ENCODE data around the gene UCN2.
A peak's percentile ranks its signal among the peaks of the same experiment; 100 is the strongest.

UCN2 gene

DNA sequence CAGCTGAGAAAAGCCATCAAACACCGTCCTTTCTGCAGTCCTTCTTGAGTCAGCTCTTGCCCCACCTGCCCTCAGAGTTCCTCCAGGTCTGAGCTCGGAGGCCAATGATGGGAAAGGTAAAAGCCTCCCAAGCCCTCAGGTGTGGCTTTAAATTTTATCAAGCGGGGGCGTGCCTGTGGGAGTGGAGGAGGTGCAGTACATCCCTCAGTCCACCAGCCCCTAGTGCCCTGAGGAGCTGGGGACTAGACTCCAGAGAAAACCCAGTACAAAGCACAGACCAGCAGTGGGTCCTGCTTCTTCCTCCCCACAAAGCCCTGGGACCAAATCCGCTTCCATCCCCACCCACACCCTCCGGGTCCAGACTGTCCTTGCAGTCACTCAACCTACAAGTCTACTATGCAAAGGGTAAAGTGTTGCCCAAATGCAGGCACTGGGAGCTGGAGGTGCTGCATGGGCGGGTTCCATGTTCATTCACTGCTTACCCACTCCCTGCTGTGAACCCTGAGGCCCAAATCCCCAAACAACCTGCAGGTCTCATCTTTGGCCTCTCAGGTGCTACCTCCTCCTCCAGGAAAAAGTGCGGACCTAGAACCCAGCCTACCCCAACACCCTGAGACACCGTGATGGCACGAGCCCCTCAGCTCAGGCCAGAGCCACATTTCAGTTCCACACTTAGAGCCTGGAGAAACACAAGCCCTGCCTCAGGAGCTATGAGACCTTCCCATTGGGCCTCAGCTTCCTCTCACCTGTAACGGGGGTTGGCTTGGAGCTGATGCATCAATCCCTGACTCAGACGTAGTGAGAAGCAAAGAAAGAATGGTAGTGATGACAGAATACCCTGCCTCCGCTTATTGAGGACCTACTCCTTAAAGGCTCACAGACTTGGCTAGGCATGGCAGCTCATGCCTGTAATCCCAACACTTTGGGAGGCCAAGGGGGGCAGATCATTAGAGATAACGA, 9.4 kb downstream of the UCN2 start:
- TF ChIP-seq RAD21 (IDR thresholded peaks at IDR 0.05; ENCODE audit: low read depth) (no peak), YY1 (IDR thresholded peaks at IDR 0.05; ENCODE audit: low read depth) (no peak), ZBTB7A (IDR thresholded peaks at IDR 0.05; ENCODE audit: low read depth) (no peak), TCF12 (IDR thresholded peaks at IDR 0.05; ENCODE audit: low read depth) (no peak), EGR1 (IDR thresholded peaks at IDR 0.05) (no peak)
- TF ChIP-seq, protein P1, sequence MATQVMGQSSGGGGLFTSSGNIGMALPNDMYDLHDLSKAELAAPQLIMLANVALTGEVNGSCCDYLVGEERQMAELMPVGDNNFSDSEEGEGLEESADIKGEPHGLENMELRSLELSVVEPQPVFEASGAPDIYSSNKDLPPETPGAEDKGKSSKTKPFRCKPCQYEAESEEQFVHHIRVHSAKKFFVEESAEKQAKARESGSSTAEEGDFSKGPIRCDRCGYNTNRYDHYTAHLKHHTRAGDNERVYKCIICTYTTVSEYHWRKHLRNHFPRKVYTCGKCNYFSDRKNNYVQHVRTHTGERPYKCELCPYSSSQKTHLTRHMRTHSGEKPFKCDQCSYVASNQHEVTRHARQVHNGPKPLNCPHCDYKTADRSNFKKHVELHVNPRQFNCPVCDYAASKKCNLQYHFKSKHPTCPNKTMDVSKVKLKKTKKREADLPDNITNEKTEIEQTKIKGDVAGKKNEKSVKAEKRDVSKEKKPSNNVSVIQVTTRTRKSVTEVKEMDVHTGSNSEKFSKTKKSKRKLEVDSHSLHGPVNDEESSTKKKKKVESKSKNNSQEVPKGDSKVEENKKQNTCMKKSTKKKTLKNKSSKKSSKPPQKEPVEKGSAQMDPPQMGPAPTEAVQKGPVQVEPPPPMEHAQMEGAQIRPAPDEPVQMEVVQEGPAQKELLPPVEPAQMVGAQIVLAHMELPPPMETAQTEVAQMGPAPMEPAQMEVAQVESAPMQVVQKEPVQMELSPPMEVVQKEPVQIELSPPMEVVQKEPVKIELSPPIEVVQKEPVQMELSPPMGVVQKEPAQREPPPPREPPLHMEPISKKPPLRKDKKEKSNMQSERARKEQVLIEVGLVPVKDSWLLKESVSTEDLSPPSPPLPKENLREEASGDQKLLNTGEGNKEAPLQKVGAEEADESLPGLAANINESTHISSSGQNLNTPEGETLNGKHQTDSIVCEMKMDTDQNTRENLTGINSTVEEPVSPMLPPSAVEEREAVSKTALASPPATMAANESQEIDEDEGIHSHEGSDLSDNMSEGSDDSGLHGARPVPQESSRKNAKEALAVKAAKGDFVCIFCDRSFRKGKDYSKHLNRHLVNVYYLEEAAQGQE (IDR thresholded peaks at IDR 0.05; ENCODE audit: low read depth) = no peak

DNA sequence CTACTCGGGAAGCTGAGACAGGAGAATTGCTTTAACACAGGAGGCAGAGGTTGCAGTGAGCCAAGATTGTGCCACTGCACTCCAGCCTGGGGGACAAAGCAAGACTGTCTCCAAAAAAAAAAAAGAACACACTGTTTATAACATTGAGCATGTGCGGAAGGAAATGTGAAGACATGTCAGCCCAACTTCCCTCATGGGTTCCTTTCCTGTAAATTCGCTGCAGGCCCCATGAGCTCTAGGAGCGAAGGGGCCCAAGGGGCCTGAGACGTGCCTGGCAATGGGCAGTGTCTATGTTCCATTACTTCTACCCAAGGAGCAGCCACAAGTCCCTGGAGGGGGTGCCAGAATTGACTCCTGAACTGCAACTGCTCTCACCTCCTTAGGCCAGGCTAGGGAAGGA, 10.2 kb downstream of the UCN2 start:
- TF ChIP-seq EP300 (IDR thresholded peaks at IDR 0.05; ENCODE audit: borderline replicate concordance) (no peak), RAD21 (IDR thresholded peaks at IDR 0.05; ENCODE audit: low read depth) (no peak), TEAD4 (IDR thresholded peaks at IDR 0.05) (no peak), TCF12 (IDR thresholded peaks at IDR 0.05; ENCODE audit: low read depth) (no peak), MAX (IDR thresholded peaks at IDR 0.05) (no peak), EGR1 (IDR thresholded peaks at IDR 0.05) (no peak), TAF1 (IDR thresholded peaks at IDR 0.05; ENCODE audit: low read depth) (no peak), CREB1 (IDR thresholded peaks at IDR 0.05; ENCODE audit: low read depth) (no peak), YY1 (IDR thresholded peaks at IDR 0.05; ENCODE audit: low read depth) (no peak), CEBPB (IDR thresholded peaks at IDR 0.05) (no peak), NFIC (IDR thresholded peaks at IDR 0.05) (no peak)
- TF ChIP-seq, protein P1 (IDR thresholded peaks at IDR 0.05; ENCODE audit: low read depth) = no peak

GRCh38 chr3:48552111-48552951, 11.2 kb downstream of the UCN2 start:
- no peak for TF ChIP-seq EGR1 (IDR thresholded peaks at IDR 0.05)

DNA sequence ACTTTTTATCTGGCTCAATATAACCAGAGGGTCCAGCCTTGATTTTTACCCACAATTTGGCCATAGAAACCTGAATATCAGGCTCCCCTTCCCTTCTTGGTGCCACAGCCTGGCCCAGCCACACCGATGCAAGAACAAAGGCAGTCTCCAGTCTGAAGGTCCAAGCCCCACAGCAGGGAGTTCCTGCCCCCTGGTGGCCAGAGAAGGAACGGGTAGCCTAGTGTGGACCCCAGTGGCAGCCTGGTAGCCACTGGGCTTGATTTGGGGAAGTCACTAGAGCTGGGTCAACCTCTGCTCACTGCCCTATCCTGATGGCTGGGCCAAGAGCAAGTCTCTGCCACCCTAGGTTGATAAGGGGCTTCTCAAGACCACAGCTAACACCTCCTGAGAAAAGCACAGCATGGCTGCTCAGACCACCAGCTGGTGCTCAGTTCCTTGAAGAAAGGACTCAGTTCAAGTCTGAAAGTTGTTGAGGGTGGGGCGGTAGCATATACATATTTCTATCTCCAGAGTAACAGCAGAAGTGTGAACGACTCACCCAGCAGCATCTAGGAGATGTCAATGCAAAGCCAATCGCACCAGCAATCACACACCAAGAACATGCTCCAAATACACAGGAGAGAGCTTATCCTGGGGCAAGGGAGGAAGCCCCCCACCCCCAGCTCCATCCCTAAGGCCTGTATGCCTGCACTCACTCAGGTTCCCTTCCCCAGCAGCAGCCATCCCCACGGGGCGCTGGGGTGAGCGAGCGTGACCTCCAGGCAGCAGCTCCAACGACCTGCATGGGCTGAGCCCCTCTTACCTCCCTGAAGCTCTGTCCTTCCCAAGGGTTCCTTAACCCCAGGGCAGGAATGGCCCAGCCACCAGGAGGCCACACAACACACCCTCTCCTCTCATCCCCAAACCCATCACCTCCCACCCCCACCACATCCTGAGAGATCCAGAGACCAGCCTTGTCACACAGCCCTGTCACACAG, 14.6 kb downstream of the UCN2 start:
- TF ChIP-seq CREB1 (IDR thresholded peaks at IDR 0.05; ENCODE audit: low read depth) (no peak), FOXM1 (IDR thresholded peaks at IDR 0.05; ENCODE audit: borderline replicate concordance, low read depth) (no peak), EP300 (IDR thresholded peaks at IDR 0.05; ENCODE audit: borderline replicate concordance) (no peak), YY1 (IDR thresholded peaks at IDR 0.05; ENCODE audit: low read depth) (no peak), CEBPB (IDR thresholded peaks at IDR 0.05) (no peak), TAF1 (IDR thresholded peaks at IDR 0.05; ENCODE audit: low read depth) (no peak), RAD21 (IDR thresholded peaks at IDR 0.05; ENCODE audit: low read depth) (peak; percentile 93)

GRCh38 chr3:48548126-48548525, 15.5 kb downstream of the UCN2 start:
- TF ChIP-seq CREB1 (IDR thresholded peaks at IDR 0.05; ENCODE audit: low read depth) = no peak
- no peak for TF ChIP-seq TEAD4 (IDR thresholded peaks at IDR 0.05)
- TF ChIP-seq, protein P2, sequence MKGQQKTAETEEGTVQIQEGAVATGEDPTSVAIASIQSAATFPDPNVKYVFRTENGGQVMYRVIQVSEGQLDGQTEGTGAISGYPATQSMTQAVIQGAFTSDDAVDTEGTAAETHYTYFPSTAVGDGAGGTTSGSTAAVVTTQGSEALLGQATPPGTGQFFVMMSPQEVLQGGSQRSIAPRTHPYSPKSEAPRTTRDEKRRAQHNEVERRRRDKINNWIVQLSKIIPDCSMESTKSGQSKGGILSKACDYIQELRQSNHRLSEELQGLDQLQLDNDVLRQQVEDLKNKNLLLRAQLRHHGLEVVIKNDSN (IDR thresholded peaks at IDR 0.05) = no peak

Data from Ishikawa (cell line).